SK-N-SH (cell line): ENCODE measurements around the gene KRTAP10-1. TPM values are rescaled to one million over a fixed set of nuclear protein-coding genes. Genes with fewer than 3 reads are reported as not detected.

Source experiments
- CTCF ChIA-PET: fragments of 300-600, 350-600 bp; formaldehyde crosslinking; extraction: SDS; loops from one replicate; lab custom pipeline; 2021; lab: Yijun Ruan, JAX
- POLR2A ChIA-PET: fragments of 350-600 bp; sonication (Branson Sonifier 250); formaldehyde crosslinking; extraction: SDS; loops from one replicate; lab custom pipeline; 2020; ENCODE audit warnings: antibody characterized with exemption, inconsistent platforms; lab: Yijun Ruan, JAX
- DNase-seq: peaks from one replicate; pipeline ENCODE4 v3.0.0; 2012
- H2AFZ ChIP-seq: fragments of 200-600 bp; sonication (generic); 2 replicates; pipeline ENCODE4 v1.8.1; 2016; ENCODE audit warnings: antibody characterized with exemption, mild to moderate bottlenecking, low read depth
- H3F3A ChIP-seq: fragments of 200-600 bp; sonication (generic); replicated peaks from 2 replicates; pipeline ENCODE3; 2016; ENCODE audit warnings: antibody characterized with exemption, mild to moderate bottlenecking; ENCODE audit not compliant: insufficient read depth
- H3K27ac ChIP-seq, 2 experiments: fragments of 200-500 bp in 1 of 2; fragments of 200-600 bp in 1 of 2; sonication (Bioruptor generic) in 1 of 2; sonication (generic), shearing (Covaris generic) in 1 of 2; 2 replicates each; pipeline versions ENCODE4 v1.5.1 to v1.6.1; 2014 to 2016; ENCODE audit warnings: low read depth in 2 of 2, inconsistent platforms in 1 of 2, low read length in 1 of 2, mild to moderate bottlenecking in 1 of 2, mixed read lengths in 1 of 2
- H3K27me3 ChIP-seq: fragments of 200-600 bp; sonication (generic), shearing (Covaris generic); 2 replicates; pipeline ENCODE4 v1.6.1; 2016; ENCODE audit warnings: mixed run types; ENCODE audit not compliant: insufficient read depth
- H3K36me3 ChIP-seq, 2 experiments: fragments of 200-500 bp in 1 of 2; fragments of 200-600 bp in 1 of 2; sonication (Bioruptor generic) in 1 of 2; sonication (generic) in 1 of 2; replicated peaks in 1 of 2; 2 replicates each; pipeline versions ENCODE3 to v1.5.1; 2014 to 2016; ENCODE audit warnings: low read length in 1 of 2, mild to moderate bottlenecking in 1 of 2; ENCODE audit not compliant: insufficient read depth in 2 of 2, control insufficient read depth in 1 of 2
- H3K4me1 ChIP-seq, 2 experiments: fragments of 200-500 bp in 1 of 2; fragments of 200-600 bp in 1 of 2; sonication (Bioruptor generic) in 1 of 2; sonication (generic), shearing (Covaris generic) in 1 of 2; 2 replicates each; pipeline versions ENCODE4 v1.5.1 to v1.6.1; 2014 to 2016; ENCODE audit warnings: low read depth in 1 of 2, low read length in 1 of 2, mixed run types in 1 of 2; ENCODE audit not compliant: insufficient read depth in 2 of 2, control insufficient read depth in 1 of 2
- H3K4me2 ChIP-seq: fragments of 200-600 bp; sonication (generic), shearing (Covaris generic); 2 replicates; pipeline ENCODE4 v1.6.1; 2017; ENCODE audit warnings: mixed run types
- H3K4me3 ChIP-seq, 2 experiments: fragments of 200-500 bp in 1 of 2; fragments of 200-600 bp in 1 of 2; sonication (Bioruptor generic) in 1 of 2; sonication (generic), shearing (Covaris generic) in 1 of 2; 2 replicates each; pipeline versions ENCODE4 v1.5.1 to v1.8.1; 2014 to 2016; ENCODE audit warnings: low read depth in 2 of 2, inconsistent platforms in 1 of 2, low read length in 1 of 2, mild to moderate bottlenecking in 1 of 2, mixed read lengths in 1 of 2, moderate library complexity in 1 of 2
- H3K79me2 ChIP-seq: fragments of 200-600 bp; sonication (generic); 2 replicates; pipeline ENCODE4 v1.8.1; 2017; ENCODE audit warnings: mild to moderate bottlenecking; ENCODE audit not compliant: insufficient read depth
- H3K9ac ChIP-seq: fragments of 200-600 bp; sonication (generic); 2 replicates; pipeline ENCODE4 v1.6.1; 2017; ENCODE audit warnings: mixed run types
- H3K9me2 ChIP-seq: fragments of 200-600 bp; sonication (generic); 2 replicates; pipeline ENCODE4 v1.6.1; 2017; ENCODE audit warnings: mixed run types
- H3K9me3 ChIP-seq: fragments of 200-600 bp; sonication (generic); 2 replicates; pipeline ENCODE4 v1.6.1; 2017; ENCODE audit warnings: mixed run types, mild to moderate bottlenecking, moderate library complexity
- H4K20me1 ChIP-seq: fragments of 200-600 bp; sonication (generic); 2 replicates; pipeline ENCODE4 v1.6.1; 2017; ENCODE audit warnings: mild to moderate bottlenecking, mixed run types; ENCODE audit not compliant: insufficient read depth
- ELF1 ChIP-seq: IDR thresholded peaks from 2 replicates; pipeline ENCODE4 v1.4.0; 2012
- EZH2phosphoT487 ChIP-seq: fragments of 200-600 bp; sonication (generic); IDR thresholded peaks from 2 replicates; pipeline ENCODE4 v1.6.1; 2017; ENCODE audit warnings: low read depth, mixed run types, mild to moderate bottlenecking, antibody characterized with exemption, moderate library complexity, borderline replicate concordance
- GABPA ChIP-seq: IDR thresholded peaks from 2 replicates; pipeline ENCODE4 v1.4.0; 2012; ENCODE audit warnings: low read depth, mild to moderate bottlenecking
- GATA2 ChIP-seq: sonication (generic); formaldehyde crosslinking; IDR thresholded peaks from 2 replicates; pipeline ENCODE4 v1.5.0; 2020; ENCODE audit warnings: mild to moderate bottlenecking, missing genetic modification reagents
- POLR2AphosphoS5 ChIP-seq: IDR thresholded peaks from 2 replicates; pipeline ENCODE4 v1.6.1; 2012; ENCODE audit warnings: low read depth, low read length
- RFX5 ChIP-seq: IDR thresholded peaks from 2 replicates; pipeline ENCODE4 v1.6.1; 2012; ENCODE audit warnings: mild to moderate bottlenecking, improper control_type of control experiment, low read length
- RXRA ChIP-seq: IDR thresholded peaks from 2 replicates; pipeline ENCODE4 v1.4.0; 2012; ENCODE audit warnings: low read depth, mild to moderate bottlenecking, borderline replicate concordance
- SIN3A ChIP-seq: IDR thresholded peaks from 2 replicates; pipeline ENCODE4 v1.6.1; 2012; ENCODE audit warnings: low read depth, mild to moderate bottlenecking, low read length, moderate library complexity, borderline replicate concordance
- SMC3 ChIP-seq: IDR thresholded peaks from 2 replicates; pipeline ENCODE4 v1.6.1; 2012; ENCODE audit warnings: low read depth, low read length, improper control_type of control experiment
- WGBS: methylation state at CpG from one replicate; pipeline ENCODE4 v1.1.6; 2017; ENCODE audit warnings: low lambda C conversion rate; 5-methylcytosine and 5-hydroxymethylcytosine counted together
- polyA plus RNA-seq, 3 experiments: library from polyadenylated mRNA; depleted of rRNA; stranded (reverse); fragments of >200 nt; gene quantifications; 2 replicates each; pipeline ENCODE4 v1.2.3, GENCODE V29; 2012
- TF ChIP-seq, protein P1 (sequence below): IDR thresholded peaks from 2 replicates; pipeline ENCODE4 v1.4.0; 2012; ENCODE audit warnings: low read depth, borderline replicate concordance
- TF ChIP-seq, protein P2 (sequence below): IDR thresholded peaks from 2 replicates; pipeline ENCODE4 v1.6.1; 2012; ENCODE audit warnings: mild to moderate bottlenecking, low read depth, low read length, moderate library complexity
- TF ChIP-seq, protein P3 (sequence below): IDR thresholded peaks from 2 replicates; pipeline ENCODE4 v1.4.0; 2012; ENCODE audit warnings: low read depth
- TF ChIP-seq, protein P4 (sequence below): fragments of 150-350 bp; IDR thresholded peaks from 2 replicates; pipeline ENCODE4 v1.6.1; 2016; ENCODE audit warnings: mild to moderate bottlenecking, low read depth, low read length
- TF ChIP-seq, protein P5 (sequence below): fragments of 150-350 bp; IDR thresholded peaks from 2 replicates; pipeline ENCODE4 v1.6.1; 2017; ENCODE audit warnings: antibody characterized with exemption, low read length, low read depth, borderline replicate concordance

The KRTAP10-1 gene
- polyA plus RNA-seq, 1 of the 3 experiments (the other 2 are of a cell fraction): not detected

DNA sequence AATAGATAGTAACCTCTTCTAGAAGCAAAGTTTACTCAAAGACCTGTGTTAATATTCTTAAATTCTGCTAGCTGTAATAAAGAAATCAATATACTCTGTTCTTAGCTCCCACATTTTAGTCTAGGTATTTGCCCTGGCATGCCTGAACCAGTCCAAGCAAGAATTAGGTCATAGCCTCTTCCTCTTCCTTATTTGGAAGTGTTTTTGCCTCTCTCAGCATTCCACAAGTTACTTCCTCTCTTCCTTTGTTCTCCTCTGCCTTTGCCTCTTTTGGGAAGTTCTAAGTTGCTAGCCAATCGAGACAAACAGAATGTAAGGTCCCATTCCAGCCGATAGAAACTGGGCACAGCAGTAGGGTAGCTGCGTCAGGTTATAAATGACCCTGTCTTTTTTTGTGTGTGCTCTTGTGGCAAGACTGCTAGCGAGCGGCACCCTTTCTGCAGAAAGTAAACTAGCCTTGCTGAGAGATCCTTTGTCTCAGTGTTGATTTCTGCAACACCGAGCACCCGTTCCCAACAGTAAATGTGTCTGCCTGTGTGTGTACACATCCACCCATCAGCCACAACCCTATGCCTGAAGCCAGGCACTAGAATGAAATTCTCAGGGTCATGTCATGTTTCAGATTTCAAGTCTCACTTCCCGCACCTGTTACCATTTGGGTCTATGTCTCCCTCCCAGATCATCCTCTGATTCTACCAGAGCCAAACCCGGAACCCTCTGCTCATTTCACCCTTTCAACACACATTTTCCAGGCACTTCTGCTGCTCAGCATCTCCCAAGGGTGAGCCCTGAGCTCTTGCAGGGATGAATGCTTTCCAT lies 47.2 kb downstream of the KRTAP10-1 start:
- no peak for DNase-seq
- no peak overlapping the region; a peak in 1 of 4 replicates for H3K4me3 ChIP-seq
- H3K4me1 ChIP-seq: no peaks in the 10 kb centered on the region
- TF ChIP-seq, protein P1, sequence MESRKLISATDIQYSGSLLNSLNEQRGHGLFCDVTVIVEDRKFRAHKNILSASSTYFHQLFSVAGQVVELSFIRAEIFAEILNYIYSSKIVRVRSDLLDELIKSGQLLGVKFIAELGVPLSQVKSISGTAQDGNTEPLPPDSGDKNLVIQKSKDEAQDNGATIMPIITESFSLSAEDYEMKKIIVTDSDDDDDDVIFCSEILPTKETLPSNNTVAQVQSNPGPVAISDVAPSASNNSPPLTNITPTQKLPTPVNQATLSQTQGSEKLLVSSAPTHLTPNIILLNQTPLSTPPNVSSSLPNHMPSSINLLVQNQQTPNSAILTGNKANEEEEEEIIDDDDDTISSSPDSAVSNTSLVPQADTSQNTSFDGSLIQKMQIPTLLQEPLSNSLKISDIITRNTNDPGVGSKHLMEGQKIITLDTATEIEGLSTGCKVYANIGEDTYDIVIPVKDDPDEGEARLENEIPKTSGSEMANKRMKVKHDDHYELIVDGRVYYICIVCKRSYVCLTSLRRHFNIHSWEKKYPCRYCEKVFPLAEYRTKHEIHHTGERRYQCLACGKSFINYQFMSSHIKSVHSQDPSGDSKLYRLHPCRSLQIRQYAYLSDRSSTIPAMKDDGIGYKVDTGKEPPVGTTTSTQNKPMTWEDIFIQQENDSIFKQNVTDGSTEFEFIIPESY: no peak
- TF ChIP-seq SIN3A (no peak), RXRA (no peak), GATA2 (CRISPR knock-in tag) (no peak)
- TF ChIP-seq, protein P2, sequence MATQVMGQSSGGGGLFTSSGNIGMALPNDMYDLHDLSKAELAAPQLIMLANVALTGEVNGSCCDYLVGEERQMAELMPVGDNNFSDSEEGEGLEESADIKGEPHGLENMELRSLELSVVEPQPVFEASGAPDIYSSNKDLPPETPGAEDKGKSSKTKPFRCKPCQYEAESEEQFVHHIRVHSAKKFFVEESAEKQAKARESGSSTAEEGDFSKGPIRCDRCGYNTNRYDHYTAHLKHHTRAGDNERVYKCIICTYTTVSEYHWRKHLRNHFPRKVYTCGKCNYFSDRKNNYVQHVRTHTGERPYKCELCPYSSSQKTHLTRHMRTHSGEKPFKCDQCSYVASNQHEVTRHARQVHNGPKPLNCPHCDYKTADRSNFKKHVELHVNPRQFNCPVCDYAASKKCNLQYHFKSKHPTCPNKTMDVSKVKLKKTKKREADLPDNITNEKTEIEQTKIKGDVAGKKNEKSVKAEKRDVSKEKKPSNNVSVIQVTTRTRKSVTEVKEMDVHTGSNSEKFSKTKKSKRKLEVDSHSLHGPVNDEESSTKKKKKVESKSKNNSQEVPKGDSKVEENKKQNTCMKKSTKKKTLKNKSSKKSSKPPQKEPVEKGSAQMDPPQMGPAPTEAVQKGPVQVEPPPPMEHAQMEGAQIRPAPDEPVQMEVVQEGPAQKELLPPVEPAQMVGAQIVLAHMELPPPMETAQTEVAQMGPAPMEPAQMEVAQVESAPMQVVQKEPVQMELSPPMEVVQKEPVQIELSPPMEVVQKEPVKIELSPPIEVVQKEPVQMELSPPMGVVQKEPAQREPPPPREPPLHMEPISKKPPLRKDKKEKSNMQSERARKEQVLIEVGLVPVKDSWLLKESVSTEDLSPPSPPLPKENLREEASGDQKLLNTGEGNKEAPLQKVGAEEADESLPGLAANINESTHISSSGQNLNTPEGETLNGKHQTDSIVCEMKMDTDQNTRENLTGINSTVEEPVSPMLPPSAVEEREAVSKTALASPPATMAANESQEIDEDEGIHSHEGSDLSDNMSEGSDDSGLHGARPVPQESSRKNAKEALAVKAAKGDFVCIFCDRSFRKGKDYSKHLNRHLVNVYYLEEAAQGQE: no peak
- H3K27ac ChIP-seq: no peak overlapping the region
- ChIA-PET CTCF (interaction anchor here (4.4 kb wide), 1 partner anchor 17 kb away, joined by 21 read pairs; no protein-coding TSS in a partner anchor), POLR2A (no interaction called here)
- H3K27me3 ChIP-seq: no peaks in the 10 kb centered on the region
- 68% methylated on average over 9 of the region's 9 CpGs for WGBS
- H3K4me2 ChIP-seq: no peak overlapping the region
- no peaks in the 10 kb centered on the region for H4K20me1 ChIP-seq
- no peak overlapping the region for H2AFZ ChIP-seq
- peaks cover 11% of the 10 kb centered on the region; the same call in 1 of the 2 replicates for H3K9me3 ChIP-seq
- H3F3A ChIP-seq: no peaks in the 10 kb centered on the region
- H3K79me2 ChIP-seq: peaks cover 2% of the 10 kb centered on the region; the same call in 1 of the 2 replicates
- no peaks in the 10 kb centered on the region for H3K9me2 ChIP-seq
- H3K36me3 ChIP-seq: no peaks in the 10 kb centered on the region
- H3K9ac ChIP-seq: no peak overlapping the region

DNA sequence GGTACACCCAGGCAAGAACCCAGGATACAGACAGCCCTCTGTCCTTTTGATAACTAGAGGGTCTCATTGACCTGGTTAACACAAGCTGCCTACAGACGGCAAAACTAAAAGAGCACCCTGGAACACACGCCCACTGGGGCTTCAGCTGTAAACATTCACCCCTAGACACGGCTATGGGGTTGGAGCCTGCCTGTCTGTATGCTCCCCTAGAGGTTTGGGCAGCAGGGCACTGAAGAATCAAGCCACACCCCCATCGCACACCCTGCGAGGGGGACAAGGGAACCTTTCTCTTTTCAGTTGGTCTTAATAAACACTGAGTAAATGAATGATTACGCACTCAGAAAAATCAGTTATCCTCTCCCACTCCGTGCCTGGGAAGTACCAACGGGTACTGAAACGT lies 49.2 kb downstream of the KRTAP10-1 start:
- Histone ChIP-seq H3K4me1 (no peaks in the 10 kb centered on the region), H3K79me2 (peaks cover 6% of the 10 kb centered on the region; the same call in 1 of the 2 replicates), H3K9ac (no peak overlapping the region), H4K20me1 (no peaks in the 10 kb centered on the region), H3K27me3 (no peaks in the 10 kb centered on the region), H3K36me3 (no peaks in the 10 kb centered on the region), H3K9me2 (no peaks in the 10 kb centered on the region), H3F3A (no peaks in the 10 kb centered on the region), H3K27ac (no peak overlapping the region), H3K4me3 (no peak overlapping the region), H2AFZ (no peak overlapping the region), H3K9me3 (peaks cover 11% of the 10 kb centered on the region; the same call in 1 of the 2 replicates), H3K4me2 (no peak overlapping the region)
- POLR2A ChIA-PET: interaction anchor here (1.2 kb wide), 1 partner anchor 12 kb away, joined by 3 read pairs; no protein-coding TSS in a partner anchor
- DNase-seq: no peak
- CTCF ChIA-PET: interaction anchor here (0.6 to 1.4 kb wide), 5 partner anchors 11 to 302 kb away, joined by 3 to 6 read pairs (median 4); no protein-coding TSS in a partner anchor
- 61% methylated on average over 9 of the region's 9 CpGs for WGBS
- no peak for TF ChIP-seq ELF1
- TF ChIP-seq POLR2AphosphoS5: no peak
- TF ChIP-seq, protein P3, sequence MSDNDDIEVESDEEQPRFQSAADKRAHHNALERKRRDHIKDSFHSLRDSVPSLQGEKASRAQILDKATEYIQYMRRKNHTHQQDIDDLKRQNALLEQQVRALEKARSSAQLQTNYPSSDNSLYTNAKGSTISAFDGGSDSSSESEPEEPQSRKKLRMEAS: no peak
- TF ChIP-seq, protein P4, sequence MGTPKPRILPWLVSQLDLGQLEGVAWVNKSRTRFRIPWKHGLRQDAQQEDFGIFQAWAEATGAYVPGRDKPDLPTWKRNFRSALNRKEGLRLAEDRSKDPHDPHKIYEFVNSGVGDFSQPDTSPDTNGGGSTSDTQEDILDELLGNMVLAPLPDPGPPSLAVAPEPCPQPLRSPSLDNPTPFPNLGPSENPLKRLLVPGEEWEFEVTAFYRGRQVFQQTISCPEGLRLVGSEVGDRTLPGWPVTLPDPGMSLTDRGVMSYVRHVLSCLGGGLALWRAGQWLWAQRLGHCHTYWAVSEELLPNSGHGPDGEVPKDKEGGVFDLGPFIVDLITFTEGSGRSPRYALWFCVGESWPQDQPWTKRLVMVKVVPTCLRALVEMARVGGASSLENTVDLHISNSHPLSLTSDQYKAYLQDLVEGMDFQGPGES: no peak
- TF ChIP-seq, protein P5, sequence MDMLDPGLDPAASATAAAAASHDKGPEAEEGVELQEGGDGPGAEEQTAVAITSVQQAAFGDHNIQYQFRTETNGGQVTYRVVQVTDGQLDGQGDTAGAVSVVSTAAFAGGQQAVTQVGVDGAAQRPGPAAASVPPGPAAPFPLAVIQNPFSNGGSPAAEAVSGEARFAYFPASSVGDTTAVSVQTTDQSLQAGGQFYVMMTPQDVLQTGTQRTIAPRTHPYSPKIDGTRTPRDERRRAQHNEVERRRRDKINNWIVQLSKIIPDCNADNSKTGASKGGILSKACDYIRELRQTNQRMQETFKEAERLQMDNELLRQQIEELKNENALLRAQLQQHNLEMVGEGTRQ: no peak
- TF ChIP-seq RFX5: no peak
- no peak for TF ChIP-seq GABPA
- no peak for TF ChIP-seq SMC3
- TF ChIP-seq EZH2phosphoT487: no peak
